Spleen (tissue), 7 donors: ENCODE data around the gene MAPK4.

Source experiments
- POLR2A ChIP-seq, 3 donors: fragments of 450-650 bp; IDR thresholded peaks; one replicate each; pipeline ENCODE4 v1.5.1; 2017; ENCODE audit warnings: antibody characterized with exemption in 3 of 3, mild to moderate bottlenecking in 1 of 3
- POLR2AphosphoS5 ChIP-seq, 3 donors: sonication (generic); formaldehyde crosslinking; IDR thresholded peaks; one replicate each; pipeline ENCODE4 v1.5.1; 2017; ENCODE audit warnings: antibody characterized with exemption in 3 of 3
- TF ChIP-seq, protein P1 (sequence below), 11 experiments: fragments of 200-600 bp in 7 of 11; fragments of 450-650 bp in 4 of 11; sonication (generic) in 4 of 11; IDR thresholded peaks in 8 of 11; conservative IDR thresholded peaks in 3 of 11; 1 replicate in 7 of 11; 2 replicates in 4 of 11; pipeline versions ENCODE4 v1.4.0 to v1.8.0; 2016 to 2021; ENCODE audit warnings: antibody characterized with exemption in 11 of 11, inconsistent platforms in 4 of 11, mild to moderate bottlenecking in 1 of 11
- donor health status: DM: no; HTN: no; CAD: no; lungs with moderate emphysema.
- donor health status: DM: no; HTN: no; CAD: no.
- donor health status: DM: no; HTN: no; CAD: no.

DNA sequence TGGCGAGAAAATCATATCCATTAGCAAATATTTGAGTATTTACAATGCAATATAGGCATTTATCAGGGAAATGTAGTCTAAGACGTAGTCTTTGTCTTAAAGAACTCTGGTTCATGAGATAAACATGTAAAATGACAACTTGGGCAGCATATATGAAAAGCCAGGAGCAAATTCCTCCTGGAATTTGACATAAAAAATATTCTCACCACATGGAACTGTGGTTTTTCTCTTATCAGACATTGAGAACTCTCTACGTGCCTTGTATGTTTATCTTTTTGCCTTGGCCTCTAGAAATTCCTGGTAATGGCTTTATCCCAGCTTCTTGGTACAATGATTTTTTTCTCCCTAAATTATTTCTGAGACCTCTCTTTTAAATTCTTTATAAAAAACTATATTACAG is 2.8 kb downstream of the MAPK4 start:
- TF ChIP-seq POLR2A (IDR thresholded peaks at IDR 0.05) = no peak
- TF ChIP-seq, protein P1, sequence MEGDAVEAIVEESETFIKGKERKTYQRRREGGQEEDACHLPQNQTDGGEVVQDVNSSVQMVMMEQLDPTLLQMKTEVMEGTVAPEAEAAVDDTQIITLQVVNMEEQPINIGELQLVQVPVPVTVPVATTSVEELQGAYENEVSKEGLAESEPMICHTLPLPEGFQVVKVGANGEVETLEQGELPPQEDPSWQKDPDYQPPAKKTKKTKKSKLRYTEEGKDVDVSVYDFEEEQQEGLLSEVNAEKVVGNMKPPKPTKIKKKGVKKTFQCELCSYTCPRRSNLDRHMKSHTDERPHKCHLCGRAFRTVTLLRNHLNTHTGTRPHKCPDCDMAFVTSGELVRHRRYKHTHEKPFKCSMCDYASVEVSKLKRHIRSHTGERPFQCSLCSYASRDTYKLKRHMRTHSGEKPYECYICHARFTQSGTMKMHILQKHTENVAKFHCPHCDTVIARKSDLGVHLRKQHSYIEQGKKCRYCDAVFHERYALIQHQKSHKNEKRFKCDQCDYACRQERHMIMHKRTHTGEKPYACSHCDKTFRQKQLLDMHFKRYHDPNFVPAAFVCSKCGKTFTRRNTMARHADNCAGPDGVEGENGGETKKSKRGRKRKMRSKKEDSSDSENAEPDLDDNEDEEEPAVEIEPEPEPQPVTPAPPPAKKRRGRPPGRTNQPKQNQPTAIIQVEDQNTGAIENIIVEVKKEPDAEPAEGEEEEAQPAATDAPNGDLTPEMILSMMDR (IDR thresholded peaks at IDR 0.05 in 8 of 11, conservative IDR thresholded peaks at IDR 0.05 in 3 of 11) = no peak
- TF ChIP-seq POLR2AphosphoS5 (IDR thresholded peaks at IDR 0.05) = no peak
